Hematopoietic multipotent progenitor cell (in vitro differentiated cells): Measurements from ENCODE around the gene GUCA2A. TPM values are rescaled to one million over a fixed set of nuclear protein-coding genes. Genes with fewer than 3 reads are reported as not detected.

Experiments
- DNase-seq, 3 donors: peaks; one replicate each; pipeline ENCODE4 v3.0.0-alpha.2; 2011 to 2015; ENCODE audit warnings: low read depth in 2 of 3, low spot score in 2 of 3
- total RNA-seq: library from RNA; depleted of rRNA; stranded (reverse); fragments of >200 nt; gene quantifications from one replicate; pipeline ENCODE4 v1.2.3, GENCODE V29; 2012

GUCA2A gene
- total RNA-seq, 1 donor: not detected

DNA sequence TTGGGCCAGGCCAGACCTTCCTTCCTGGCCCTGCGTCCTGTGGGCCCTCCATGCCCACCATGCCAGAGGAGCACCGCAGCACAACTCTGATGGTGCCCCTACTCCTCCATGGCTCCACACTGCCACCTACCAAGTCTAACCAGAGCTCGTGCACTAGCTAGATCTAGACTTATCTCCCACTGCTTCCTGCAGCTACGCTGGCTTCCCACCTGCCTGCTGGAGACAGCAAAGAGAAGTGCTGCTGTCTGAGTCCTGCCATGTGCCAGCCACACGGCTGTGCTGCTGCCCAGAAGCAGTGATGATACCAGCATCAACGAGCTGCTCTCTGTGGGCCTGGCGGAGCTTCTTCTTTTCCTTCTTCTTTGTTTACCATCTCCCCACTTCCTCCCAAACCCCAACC lies 6.9 kb downstream of the GUCA2A start:
- peak in 2 of 3 donors; percentile 69 to 79 for DNase-seq

GRCh38 chr1:42155362-42155761 lies 9.2 kb downstream of the GUCA2A start:
- DNase-seq: no peak

DNA sequence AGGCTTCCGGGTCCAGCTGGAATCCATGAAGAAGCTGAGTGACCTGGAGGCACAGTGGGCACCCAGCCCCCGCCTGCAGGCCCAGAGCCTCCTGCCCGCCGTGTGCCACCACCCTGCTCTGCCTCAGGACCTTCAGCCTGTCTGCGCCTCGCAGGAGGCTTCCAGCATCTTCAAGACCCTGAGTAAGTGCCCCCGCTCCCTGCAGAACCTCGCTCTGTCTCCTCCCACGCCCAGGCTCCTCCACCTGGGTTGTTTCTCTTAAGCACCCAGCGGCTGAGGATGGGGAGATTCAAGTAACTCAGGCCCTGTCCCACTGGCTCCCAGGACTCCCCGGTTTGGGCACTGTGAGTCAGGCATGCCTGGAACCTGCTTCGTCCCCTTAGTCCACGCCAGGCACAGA lies 9.9 kb downstream of the GUCA2A start:
- DNase-seq: no peak

- no peak for DNase-seq
These were observed 10.9 kb downstream of the GUCA2A start for GRCh38 chr1:42153624-42154023.

DNA sequence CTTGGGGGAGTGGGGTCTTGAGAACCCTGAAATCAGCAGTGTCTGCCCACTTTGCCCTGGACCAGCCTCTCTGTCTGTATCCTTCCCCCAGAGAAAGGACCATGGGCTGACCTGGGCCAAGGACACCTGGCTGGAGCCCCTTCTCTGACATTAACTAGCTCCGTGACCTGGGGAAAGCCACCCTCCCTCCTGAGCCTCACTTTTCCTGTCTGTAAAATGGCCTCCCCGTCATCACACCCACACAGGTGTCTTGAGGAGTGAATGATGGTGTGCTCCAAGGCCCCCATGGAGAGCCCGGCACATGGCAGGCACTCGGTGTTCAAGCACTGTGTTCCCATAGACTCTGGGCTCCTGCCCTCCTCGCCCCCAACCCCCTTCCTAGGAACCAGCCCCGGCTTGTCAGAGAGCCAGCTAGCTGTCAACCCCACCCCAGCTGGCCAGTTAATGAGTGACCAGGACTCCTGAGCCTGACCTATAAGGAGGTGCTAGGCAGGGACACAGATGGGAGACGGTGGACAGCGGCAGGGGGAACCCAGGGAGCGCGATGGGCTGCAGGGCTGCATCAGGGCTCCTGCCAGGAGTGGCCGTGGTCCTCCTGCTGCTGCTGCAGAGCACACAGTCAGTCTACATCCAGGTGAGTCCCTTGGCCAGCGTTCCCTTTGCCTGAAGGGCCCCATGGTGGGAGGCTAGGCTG lies 11.5 kb downstream of the GUCA2A start, which contains the start of gene GUCA2B:
TSS of gene GUCA2B (plus strand) at position 504 of the 694 bp plus-strand sequence. CDS start at position 545, 41 bp downstream.
- no peak for DNase-seq

DNA sequence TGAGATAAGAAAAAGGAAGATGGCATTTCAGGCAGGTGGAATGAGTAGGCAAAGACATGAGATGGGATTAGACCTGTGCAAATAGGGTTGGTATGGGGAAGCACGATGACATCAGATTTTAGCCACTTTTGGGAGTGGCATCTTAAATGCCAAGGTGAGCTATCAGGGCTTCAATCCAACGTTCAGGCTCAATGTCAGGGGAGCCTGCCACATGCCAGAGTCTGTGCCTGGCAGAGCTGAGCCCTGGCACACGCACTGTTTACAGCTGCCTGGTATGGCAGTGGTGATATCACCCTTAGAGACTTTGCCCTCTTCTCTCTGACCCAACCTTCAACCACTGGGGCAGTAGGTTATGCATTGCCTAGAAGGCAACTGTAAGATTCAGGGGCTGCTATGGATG lies 12.4 kb downstream of the GUCA2A start:
- no peak for DNase-seq

GRCh38 chr1:42150651-42151050 lies 13.9 kb downstream of the GUCA2A start:
- no peak for DNase-seq

- DNase-seq: no peak
These were observed 16.4 kb downstream of the GUCA2A start for GRCh38 chr1:42148166-42148565.

- peak; percentile 19 to 76 (median 53) for DNase-seq
These were observed 17.8 kb downstream of the GUCA2A start for GRCh38 chr1:42146626-42147320.

- DNase-seq: no peak
These were observed 18.6 kb downstream of the GUCA2A start for GRCh38 chr1:42145764-42146625.

GRCh38 chr1:42145389-42145716 lies 19.2 kb downstream of the GUCA2A start:
- DNase-seq: peak in 1 of 3 donors; percentile 59

- no peak for DNase-seq
These were observed 19.7 kb downstream of the GUCA2A start for GRCh38 chr1:42144711-42145388.

DNA sequence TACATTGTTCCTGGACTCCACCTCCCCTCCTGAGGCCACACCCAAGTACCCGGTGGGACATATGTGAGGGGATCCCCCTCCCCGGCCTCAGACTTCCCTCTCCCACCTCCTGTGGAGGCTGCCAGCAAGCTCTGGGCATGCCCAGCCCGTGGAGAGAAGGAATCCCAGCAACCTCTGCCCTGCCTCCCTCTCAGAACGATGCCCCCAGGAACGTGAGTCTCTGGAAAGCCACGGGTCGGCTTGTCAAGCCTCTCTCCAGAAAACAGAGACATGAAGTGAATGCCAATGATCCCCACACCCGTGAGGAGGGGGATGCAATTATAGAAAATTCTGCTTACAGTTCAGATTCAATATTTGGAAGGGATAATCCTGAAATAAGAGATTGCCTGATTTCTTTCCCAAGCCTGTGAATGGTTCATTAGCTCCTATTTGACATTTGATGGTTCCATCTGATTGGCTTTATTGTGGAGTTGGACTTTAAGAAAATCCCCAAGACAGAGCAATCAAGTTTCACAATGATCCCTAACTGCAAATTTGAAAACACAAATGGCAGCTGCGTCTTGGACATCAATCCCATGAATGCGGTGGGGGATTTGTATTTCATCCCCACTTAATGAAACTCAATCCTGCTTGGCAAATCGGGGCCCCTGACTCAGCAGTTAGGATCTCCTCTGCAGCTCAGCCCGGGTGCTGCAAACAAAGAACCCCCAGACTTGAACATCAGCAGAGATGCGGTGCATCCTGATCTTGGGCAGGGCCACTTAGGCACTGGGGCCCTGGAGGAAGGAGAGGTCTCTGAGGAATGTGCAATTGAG lies 20.4 kb downstream of the GUCA2A start:
- DNase-seq: no peak

DNA sequence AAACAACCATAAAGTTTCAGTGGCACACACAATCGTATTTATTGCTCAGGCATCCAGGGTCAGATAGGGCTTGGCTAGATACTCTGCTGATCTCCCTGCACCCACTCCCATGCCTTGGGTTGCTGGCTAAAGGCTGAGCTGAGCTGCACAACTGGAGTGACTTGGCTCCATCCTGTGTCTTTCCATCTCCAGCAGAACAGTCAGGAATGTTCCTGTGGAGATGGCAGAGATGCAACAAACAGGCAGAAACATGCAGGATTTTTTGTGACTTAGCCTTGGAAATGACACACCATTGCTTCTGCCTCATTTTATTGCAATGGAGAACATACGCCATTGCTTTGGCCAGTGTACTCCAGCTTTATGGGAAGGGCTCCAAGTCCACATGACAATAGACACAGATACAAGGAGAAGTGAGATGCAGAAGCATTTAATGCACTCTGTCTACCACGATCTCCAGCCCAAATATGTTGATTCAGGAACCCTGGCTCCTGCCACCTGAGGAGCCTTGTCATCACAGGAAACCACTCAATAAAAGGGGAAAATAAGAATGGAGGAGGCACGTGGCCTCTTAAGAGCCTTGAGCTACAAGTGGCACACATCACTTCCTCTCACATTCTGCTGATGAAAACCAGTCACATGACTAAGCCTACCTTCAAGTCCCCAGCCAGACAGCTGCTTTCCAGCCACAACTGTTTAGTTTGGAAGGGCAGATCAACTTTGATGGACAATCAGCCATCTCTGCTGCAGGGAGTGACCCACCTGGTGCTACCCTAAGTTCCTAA lies 21.5 kb downstream of the GUCA2A start:
- DNase-seq: peak in 2 of 3 donors; percentile 42 to 52

GRCh38 chr1:42141978-42142377 lies 22.6 kb downstream of the GUCA2A start:
- no peak for DNase-seq

GRCh38 chr1:42140191-42140590 lies 24.4 kb downstream of the GUCA2A start:
- DNase-seq: no peak

GRCh38 chr1:42139444-42139843 lies 25.1 kb downstream of the GUCA2A start:
- no peak for DNase-seq

- DNase-seq: no peak
These were observed 26.0 kb downstream of the GUCA2A start for GRCh38 chr1:42138586-42138985.

DNA sequence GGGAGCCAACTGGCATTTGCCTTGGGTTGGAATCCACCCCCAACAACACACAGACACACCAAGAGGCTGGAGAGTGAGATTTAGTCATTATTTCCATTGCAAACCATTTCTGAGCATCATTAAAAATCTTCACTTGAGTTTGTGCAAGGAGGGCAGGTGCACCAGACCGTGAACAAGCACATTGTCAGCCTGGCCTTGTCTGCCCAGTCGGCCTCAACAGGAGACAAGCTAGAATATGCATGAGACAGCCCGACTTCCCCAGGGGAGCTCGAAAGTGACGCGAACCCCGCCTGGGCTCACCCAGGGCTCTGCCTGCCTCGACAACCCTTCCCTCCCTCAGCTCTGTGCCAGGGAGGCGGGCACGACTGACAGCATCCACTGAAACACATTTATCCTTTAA lies 26.8 kb downstream of the GUCA2A start:
- no peak for DNase-seq
